Glutamatergic neuron (in vitro differentiated cells): ENCODE measurements around the gene BEST1. TPM values are rescaled to one million over a fixed set of nuclear protein-coding genes. Genes with fewer than 3 reads are reported as not detected.

Experiments used
- DNase-seq: peaks from one replicate; pipeline ENCODE4 v3.0.0; 2022
- H3K27ac Mint-ChIP-seq: one replicate; pipeline ENCODE4 v1.8.0; 2020; ENCODE audit warnings: mild to moderate bottlenecking, mixed read lengths, inconsistent platforms; ENCODE audit not compliant: unreplicated experiment
- H3K27me3 Mint-ChIP-seq: one replicate; pipeline ENCODE4 v1.8.0; 2020; ENCODE audit warnings: mild to moderate bottlenecking, moderate library complexity, mixed read lengths, inconsistent platforms; ENCODE audit not compliant: unreplicated experiment
- H3K36me3 Mint-ChIP-seq: one replicate; pipeline ENCODE4 v1.8.0; 2020; ENCODE audit warnings: mild to moderate bottlenecking, mixed read lengths, inconsistent platforms; ENCODE audit not compliant: unreplicated experiment
- H3K4me1 Mint-ChIP-seq: one replicate; pipeline ENCODE4 v1.8.0; 2020; ENCODE audit warnings: mild to moderate bottlenecking, low read depth, mixed read lengths, inconsistent platforms; ENCODE audit not compliant: unreplicated experiment
- H3K4me3 Mint-ChIP-seq: one replicate; pipeline ENCODE4 v1.8.0; 2020; ENCODE audit warnings: mild to moderate bottlenecking, mixed read lengths, inconsistent platforms; ENCODE audit not compliant: unreplicated experiment
- H3K9me3 Mint-ChIP-seq: one replicate; pipeline ENCODE4 v1.8.0; 2020; ENCODE audit warnings: mild to moderate bottlenecking, moderate library complexity, mixed read lengths, inconsistent platforms; ENCODE audit not compliant: unreplicated experiment
- total RNA-seq: library from RNA; stranded (reverse); fragmentation: NEBNext Ultra II Directional; extraction: Animal tissue kit (Norgen Biotek cat#: 25700); gene quantifications from one replicate; pipeline ENCODE4 v1.2.1, GENCODE V29; 2021; ENCODE audit not compliant: unreplicated experiment
- TF ChIP-seq, protein P1 (sequence below): fragments of 200-600 bp; sonication (generic); IDR thresholded peaks from one replicate; pipeline ENCODE4 v1.5.0; 2021; ENCODE audit not compliant: partially characterized antibody, unreplicated experiment

Gene BEST1
- total RNA-seq, 1 donor from 2014 or later: 4.6 TPM

DNA sequence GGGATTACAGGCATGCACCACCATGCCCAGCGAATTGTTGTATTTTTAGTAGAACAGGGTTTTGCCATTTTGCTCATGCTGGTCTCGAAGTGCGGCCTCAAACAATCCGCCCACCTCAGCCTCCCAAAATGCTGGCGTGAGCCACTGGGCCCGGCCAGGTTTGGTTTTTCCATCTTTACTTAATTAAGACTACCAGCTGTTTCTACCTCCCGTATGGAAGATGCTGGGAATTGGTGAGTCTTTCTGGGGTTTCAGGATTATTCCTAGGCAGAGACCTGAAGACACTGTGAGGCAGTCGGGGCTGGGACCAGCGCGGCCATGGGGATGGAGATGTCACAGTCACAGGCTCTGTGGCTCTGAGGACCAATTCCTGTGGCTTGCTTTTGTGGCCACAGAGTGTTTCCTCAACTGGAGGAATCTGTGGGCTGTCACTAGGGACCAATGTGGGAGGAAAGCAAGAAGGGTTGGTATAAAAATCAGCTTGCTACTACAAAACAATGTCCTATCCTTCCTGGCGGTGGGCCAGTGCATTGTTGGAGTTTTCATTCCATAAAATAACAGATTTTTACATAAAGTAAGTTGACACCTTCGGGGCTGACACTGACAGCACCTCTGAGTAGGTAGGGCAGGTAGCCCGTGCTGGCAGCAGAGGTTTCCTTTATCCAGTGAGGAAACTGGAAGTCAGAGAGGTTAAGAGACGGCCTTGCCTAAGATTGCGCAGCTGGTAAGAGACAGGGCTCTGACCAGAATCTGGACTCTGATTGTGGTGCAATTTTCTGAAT is 25.7 kb downstream of the BEST1 start:
- Mint-ChIP-seq H3K9me3 (peaks cover 3% of the 10 kb centered on the region), H3K27ac (no peak overlapping the region), H3K36me3 (no peaks in the 10 kb centered on the region), H3K27me3 (peaks cover 6% of the 10 kb centered on the region), H3K4me3 (no peak overlapping the region), H3K4me1 (peaks cover 17% of the 10 kb centered on the region)
- DNase-seq: no peak
- TF ChIP-seq, protein P1, sequence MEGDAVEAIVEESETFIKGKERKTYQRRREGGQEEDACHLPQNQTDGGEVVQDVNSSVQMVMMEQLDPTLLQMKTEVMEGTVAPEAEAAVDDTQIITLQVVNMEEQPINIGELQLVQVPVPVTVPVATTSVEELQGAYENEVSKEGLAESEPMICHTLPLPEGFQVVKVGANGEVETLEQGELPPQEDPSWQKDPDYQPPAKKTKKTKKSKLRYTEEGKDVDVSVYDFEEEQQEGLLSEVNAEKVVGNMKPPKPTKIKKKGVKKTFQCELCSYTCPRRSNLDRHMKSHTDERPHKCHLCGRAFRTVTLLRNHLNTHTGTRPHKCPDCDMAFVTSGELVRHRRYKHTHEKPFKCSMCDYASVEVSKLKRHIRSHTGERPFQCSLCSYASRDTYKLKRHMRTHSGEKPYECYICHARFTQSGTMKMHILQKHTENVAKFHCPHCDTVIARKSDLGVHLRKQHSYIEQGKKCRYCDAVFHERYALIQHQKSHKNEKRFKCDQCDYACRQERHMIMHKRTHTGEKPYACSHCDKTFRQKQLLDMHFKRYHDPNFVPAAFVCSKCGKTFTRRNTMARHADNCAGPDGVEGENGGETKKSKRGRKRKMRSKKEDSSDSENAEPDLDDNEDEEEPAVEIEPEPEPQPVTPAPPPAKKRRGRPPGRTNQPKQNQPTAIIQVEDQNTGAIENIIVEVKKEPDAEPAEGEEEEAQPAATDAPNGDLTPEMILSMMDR: no peak

DNA sequence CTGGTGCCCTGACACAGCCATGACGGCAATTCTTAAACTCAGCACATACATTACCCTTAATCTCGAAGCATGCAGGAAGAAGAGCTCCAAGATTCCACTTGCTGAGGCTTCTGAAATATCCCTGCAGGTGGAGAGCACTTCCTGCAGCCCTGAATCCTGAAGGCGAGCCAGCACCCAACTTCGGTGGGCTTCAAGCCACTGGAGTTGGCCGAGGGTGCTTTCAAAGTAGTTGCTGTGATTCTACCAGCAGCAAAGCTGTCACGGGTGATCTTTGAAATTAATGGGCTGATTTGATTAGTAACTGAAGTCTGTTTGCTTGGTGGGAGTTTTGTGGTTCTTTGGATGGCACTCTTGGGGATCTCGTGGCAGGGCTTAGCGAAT is 26.3 kb downstream of the BEST1 start:
- peaks cover 7% of the 10 kb centered on the region for H3K27me3 Mint-ChIP-seq
- H3K9me3 Mint-ChIP-seq: peaks cover 3% of the 10 kb centered on the region
- no peak overlapping the region for H3K27ac Mint-ChIP-seq
- no peak overlapping the region for H3K4me3 Mint-ChIP-seq
- TF ChIP-seq, protein P1: no peak
- peaks cover 11% of the 10 kb centered on the region for H3K4me1 Mint-ChIP-seq
- H3K36me3 Mint-ChIP-seq: no peaks in the 10 kb centered on the region
- DNase-seq: no peak

DNA sequence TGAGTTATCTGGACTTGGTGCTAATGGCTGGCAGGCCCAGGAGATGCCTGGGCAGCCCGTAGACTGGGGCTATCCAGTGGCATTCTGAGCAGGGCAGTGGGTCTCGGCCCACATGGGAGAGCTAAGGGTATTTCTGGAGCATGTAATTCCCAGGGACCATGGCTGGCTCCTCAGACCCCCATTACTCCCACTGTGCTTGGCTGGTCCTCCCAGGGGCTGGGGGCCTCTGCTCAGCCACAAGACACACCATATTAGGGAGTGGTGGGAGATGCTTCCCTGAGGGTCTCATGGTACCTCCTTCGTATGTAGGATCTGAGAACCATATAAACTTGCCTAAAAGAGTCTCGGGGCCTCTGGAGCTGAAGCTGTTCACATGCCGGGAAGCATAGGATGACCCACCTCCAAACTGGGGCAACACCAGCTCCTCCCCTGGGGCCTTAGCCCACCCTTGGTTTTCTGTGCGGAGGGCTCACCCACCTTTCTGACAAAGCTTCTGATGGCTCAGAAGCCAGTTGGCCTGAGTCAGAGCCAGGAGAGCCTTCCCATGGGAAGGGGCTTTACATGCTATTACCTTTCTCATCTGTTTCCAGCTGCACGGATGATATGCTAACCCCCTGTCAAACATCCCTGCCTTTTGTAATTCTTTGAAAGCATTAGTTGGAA is 26.8 kb downstream of the BEST1 start:
- peaks cover 7% of the 10 kb centered on the region for H3K27me3 Mint-ChIP-seq
- peaks cover 8% of the 10 kb centered on the region for H3K4me1 Mint-ChIP-seq
- TF ChIP-seq, protein P1: no peak
- no peak for DNase-seq
- H3K9me3 Mint-ChIP-seq: peaks cover 3% of the 10 kb centered on the region
- H3K27ac Mint-ChIP-seq: no peak overlapping the region
- H3K4me3 Mint-ChIP-seq: no peak overlapping the region
- H3K36me3 Mint-ChIP-seq: no peaks in the 10 kb centered on the region

DNA sequence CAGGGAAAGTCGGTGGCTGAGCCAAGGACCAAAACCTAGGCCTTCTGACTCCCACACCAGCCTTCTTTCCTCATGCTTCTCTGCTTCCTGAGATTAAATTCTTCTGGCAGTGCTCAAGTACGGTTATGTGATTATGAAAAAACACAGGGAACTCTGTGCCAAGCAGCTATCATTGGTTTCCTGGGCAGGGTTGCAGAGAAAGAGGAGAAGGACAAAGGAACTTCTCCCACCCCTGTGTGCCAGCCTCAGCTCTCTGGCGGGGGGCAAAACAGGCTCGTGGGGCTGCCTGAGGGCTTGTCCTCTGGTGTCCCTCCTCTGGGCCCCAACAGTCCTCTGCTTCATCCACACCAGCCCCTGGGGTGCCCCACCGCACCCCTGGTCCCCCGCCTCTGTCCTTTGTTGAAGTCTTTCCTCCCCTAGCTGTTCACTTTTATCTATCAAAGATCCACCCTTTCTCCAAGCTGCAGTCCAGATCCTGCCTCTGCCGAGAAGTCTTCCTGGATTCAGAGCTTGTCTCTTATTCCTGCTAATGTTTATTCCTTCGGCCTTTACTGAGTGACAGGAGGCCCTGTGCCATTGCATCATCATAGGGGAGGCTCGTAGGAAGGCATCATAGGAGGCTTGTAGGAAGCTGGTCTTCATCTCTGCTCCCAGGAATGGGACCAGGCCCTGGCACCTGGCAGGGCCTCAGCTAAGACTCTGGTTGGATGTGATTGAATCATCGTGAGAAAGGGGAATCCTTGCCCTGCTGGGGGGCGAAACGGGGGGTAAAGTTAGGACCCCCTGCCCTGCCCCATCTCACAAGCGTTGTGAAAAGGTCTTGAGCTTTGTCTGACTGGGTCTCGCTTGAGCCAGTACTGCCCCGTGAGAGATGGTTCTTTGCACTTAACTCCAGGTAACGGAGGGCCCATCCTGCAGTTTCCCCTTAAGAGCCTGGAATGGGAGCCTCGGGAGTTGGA is 28.8 kb downstream of the BEST1 start:
- Mint-ChIP-seq H3K36me3 (no peaks in the 10 kb centered on the region), H3K4me3 (no peak overlapping the region), H3K27me3 (peaks cover 4% of the 10 kb centered on the region), H3K4me1 (peaks cover 2% of the 10 kb centered on the region), H3K9me3 (peaks cover 3% of the 10 kb centered on the region), H3K27ac (no peak overlapping the region)
- TF ChIP-seq, protein P1: no peak
- no peak for DNase-seq
